ENCODE results near the gene SAMD3.

DNA sequence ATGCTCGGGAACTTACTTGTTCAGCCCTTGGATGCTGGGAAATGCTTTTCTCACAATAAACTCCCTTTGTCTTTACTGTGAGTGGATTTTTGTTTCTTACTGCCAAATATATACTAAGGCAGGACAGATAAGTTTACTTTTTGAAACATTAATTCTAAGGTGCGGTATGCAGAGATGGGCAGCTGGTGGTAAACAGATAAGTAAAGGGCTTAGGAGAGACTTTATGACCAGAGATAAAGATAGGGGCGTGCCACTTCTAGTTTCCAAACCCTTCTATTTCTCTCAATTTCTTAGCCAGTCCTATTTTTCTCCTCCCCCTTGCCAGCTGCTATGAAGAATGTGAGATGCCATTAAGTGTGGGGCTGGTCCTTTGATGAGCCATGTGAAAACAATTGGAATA is 16.3 kb downstream of the SAMD3 start:
- TF ChIP-seq, protein P1, sequence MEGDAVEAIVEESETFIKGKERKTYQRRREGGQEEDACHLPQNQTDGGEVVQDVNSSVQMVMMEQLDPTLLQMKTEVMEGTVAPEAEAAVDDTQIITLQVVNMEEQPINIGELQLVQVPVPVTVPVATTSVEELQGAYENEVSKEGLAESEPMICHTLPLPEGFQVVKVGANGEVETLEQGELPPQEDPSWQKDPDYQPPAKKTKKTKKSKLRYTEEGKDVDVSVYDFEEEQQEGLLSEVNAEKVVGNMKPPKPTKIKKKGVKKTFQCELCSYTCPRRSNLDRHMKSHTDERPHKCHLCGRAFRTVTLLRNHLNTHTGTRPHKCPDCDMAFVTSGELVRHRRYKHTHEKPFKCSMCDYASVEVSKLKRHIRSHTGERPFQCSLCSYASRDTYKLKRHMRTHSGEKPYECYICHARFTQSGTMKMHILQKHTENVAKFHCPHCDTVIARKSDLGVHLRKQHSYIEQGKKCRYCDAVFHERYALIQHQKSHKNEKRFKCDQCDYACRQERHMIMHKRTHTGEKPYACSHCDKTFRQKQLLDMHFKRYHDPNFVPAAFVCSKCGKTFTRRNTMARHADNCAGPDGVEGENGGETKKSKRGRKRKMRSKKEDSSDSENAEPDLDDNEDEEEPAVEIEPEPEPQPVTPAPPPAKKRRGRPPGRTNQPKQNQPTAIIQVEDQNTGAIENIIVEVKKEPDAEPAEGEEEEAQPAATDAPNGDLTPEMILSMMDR (IDR thresholded peaks at IDR 0.05), result no peak
- no peak for TF ChIP-seq EP300 (IDR thresholded peaks at IDR 0.05)
- no peak for TF ChIP-seq POLR2AphosphoS5 (IDR thresholded peaks at IDR 0.05)
- TF ChIP-seq POLR2A (IDR thresholded peaks at IDR 0.05), result no peak

All from sigmoid colon (tissue), 4 donors.